ENCODE results near the gene TLL2. TPM values are rescaled to one million over a fixed set of nuclear protein-coding genes. Genes with fewer than 3 reads are reported as not detected.
"Not testable (repeated sequence)": the region's sequence is repeated elsewhere in the genome, so short reads cannot be mapped to it uniquely, and the experiment has no call there.

TLL2 gene
- 0.11 TPM in 1 of 2 replicates, not detected in the other for total RNA-seq (2014; rRNA removed)
- polyA plus RNA-seq (2012): 0.02 TPM

DNA sequence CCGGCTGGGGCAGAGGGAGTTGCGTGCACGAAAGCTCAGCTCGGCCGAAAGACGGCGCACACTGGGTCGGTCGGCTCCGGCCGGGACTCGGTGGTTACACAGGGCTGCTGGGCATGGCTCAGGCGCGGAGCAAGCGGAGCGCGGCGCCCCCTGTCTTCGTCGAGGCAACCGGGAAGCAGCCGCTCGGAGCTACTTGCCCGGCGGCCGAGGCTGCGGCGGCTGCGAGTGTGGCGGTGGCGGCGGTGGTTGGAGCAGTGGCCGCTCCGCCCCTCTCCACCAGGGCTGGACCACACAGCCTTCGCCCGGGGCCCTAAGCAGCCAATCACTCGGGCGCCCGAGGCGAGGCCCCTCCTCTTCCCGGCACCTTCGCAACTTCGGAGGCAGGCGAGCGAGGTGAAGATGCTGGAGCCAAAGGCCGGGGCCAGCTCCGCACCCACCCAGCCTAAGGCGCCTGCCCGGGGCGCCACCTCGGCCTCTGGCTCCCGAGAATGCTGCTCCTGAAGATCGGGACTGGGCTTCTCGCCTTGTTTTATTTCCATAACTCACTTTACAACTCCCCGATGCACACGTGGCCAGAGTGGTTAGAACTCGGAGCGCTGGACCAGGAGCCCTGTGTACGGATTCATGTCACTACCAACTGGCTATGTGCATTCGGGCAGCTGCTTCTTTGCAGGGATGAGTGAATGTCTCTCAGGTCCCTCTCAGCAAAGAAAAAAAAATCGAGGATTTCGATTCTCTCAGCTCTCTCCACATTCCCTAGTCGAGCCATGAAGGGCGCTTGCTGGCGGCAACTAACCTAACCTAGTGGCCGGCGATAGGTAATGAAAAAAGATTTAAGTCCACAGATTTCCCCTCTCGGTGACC, at the start of gene TLL2:
TLL2 (minus strand) TSS at position 229 of the 864 bp plus-strand sequence. CDS start 241 bp downstream, outside the sequence.
- peak; percentile 77 for DNase-seq (ENCODE audit: low read depth)

DNA sequence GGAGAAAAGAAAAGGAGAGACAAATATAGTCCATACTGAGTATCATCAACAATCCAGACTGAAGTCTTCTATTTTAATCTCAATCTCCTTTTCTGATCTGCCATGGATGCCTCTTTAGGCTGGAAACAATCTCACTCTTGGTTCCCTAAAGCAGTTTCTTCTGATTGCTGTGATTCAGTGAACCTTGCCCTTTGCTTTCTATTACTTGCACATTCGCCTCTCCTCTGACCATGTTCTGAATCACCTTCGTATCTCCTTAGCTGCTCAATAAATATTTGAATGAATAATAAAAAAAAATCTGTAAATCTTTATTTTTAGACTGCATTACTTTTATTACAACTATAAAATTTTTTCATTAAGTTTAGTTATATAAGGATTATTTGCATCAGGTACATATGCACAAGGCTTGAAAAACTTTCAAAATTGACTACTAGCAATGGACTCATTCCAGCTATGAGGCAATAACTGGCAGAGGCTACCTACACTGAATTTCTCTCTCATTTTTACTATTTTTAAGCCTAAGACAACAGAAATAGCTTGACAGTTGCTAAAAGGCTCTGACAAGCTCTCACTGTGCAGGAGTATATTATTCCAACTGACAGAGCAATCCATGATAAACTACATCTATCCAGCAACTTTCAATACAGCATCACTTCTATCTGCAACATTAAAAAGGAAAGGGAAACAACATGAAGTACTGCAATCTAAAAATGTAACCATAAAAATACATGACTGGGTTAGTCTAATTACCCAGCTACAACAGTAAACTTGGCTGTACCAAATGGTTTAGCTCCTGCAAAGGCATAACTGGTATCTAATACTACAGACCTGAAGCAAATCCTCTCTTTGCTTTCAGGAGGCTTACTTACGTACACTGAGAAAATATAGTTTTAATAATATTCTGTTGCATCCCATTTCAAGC, 47.5 kb upstream of the TLL2 start:
- DNase-seq (ENCODE audit: low read depth): peak; percentile 11

DNA sequence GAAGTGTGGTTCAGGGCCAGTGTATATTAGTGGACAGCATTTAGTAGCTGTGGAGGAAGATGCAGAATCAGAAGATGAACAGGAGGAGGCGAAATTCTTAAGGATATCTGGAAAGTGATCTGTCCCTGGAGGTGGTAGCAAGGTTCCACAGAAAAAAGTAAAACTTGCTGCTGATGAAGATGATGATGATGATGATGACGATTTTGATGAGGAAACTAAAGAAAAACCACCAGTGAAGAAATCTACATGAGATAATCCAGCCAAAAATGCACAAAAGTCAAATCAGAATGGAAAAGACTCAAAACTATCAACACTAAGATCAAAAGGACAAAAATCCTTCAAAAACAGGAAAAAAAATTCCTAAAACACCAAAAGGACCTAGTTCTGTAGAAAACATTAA, 46.8 kb upstream of the TLL2 start:
- DNase-seq (ENCODE audit: low read depth): no peak

DNA sequence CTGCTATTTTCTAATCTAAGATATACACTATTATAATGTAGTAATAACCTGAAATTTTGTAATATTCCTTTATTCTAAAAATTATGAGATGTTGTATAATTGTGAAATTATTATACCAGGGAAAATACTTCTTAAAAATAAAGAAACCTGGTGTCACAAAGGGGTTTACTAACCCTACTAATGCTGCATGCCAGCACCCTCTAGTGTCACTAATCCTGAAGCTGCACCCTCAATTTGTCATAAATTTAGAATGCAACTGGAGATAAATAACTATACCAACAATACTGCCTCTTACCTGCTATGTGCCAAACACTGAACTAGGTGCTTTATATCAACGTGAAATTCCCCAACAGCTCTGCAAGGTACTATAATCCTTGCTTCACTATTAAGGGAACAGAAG, 42.3 kb upstream of the TLL2 start:
- peak; percentile 9 for DNase-seq (ENCODE audit: low read depth)

DNA sequence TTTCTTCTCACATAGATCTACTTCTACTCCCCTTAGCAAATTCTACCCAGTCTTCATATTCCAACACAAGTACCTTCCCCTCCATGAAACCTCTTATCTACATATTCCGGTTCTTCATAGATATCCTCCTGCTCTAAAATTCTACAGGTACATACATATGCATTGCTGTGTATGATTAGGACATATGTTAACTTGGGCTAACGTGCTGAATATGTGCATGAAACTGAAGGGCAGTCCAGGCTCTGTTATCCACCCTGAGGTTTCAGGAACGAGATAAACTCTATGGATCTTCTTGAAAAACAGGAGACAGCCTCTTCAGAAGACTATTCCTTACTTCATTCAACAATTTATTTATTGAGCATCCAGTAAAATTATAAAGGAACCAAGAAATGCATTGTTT, 41.6 kb upstream of the TLL2 start:
- DNase-seq (ENCODE audit: low read depth): no peak

DNA sequence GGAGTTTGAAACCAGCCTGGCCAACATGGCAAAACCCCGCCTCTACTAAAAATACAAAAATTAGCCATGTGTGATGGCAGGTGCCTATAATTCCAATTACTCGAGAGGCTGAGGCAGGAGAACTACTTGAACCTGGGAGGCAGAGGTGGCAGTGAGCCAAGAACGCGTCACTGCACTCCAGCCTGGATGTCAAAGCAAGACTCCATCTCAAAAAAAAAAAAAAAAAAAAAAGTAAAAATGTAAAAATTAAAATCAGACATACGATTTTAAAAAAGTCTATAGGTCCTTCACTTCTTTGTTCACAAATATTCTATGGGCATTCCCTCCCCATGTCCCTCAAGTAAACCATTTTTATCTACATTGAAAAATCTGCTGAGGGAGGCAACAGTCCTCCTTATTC, 34.9 kb upstream of the TLL2 start:
- DNase-seq (ENCODE audit: low read depth): no peak

DNA sequence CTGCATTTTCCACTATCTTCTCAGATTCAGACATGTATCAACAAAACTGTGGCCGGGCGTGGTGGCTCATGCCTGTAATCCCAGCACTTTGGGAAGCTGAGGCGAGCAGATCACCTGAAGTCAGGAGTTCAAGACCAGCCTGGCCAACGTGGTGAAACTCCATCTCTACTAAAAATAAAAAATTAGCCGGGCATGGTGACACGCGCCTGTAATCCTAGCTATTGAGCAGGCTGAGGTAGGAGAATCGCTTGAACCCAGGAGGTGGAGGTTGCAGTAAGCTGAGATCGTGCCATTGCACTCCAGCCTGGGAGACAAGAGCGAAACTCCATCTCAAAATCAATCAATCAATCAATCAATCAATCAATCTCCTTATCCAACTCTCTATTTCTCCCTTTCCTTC, 31.8 kb upstream of the TLL2 start:
- not testable (repeated sequence) for DNase-seq (ENCODE audit: low read depth)

DNA sequence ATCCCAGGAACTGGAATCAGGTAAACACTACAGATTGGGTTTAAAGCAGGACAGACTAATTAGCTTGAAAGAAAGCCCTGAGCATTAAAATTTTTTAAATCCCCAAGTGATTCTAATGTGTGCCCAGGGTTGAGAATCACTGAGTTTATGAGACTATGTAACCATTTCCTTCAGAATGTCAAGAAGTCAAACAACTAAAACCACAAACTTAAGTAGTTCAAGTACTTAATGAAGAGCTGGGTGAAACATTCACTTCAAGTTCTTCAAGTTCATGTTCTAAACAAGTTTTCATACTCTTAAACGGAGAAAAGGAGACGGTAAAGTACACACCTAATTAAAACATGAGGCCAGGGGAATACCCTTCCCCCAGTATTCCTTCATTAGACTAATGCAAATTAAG, 28.2 kb upstream of the TLL2 start:
- DNase-seq (ENCODE audit: low read depth): no peak

DNA sequence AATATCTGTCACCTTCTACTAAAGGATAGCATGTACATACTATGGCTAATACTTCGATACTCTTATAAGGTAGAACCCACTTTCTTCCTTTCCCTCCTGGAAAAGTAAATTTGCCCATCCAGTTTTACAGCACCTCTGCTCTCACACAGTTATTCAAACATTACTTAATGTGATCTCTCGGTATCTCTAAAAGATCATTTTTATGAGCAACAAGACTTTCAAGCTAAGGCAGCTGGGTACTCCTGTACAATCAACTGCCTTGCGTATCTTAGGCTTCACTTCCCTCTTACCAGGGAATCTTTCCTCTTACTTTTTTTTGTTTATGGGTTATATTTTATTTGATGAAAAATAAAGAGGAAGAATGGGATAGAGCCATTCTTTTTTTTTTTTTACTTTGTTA, 26.5 kb upstream of the TLL2 start:
- no peak for DNase-seq (ENCODE audit: low read depth)

DNA sequence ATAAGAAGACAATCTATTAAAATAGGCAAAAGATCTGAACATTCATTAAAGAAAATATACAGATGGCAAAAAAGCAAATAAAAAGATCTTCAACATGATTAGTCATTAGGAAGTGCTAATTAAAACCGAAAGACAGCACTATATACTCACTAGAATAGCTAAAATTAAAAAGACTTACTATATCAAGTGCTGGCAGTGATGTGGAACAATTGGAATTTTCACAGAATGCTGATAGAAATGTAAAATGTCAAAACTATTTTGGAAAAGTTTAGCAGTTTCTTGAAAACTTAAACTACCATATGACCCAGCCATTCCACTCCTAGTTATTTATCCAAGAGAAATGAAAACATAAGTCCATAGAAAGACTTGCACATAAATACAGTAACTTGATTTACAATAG, 25.0 kb upstream of the TLL2 start:
- DNase-seq (ENCODE audit: low read depth): no peak

DNA sequence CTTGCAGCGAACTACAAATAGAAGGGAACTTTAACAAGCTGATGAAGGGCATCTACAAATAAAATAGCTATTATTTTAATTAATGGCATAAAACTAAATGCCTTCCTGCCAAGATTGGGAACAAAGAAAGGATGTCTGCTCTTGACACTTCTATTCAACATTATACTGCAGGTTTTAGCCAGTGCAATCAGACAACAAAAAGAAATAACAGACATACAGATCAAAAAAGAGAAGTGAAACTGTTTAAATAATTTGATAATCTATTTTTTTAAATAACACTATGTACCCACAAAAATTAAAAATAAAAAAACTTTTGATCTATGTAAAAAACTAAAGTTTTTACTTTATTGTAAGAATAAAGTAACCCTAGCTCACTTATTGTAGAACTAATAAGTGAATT, 22.4 kb upstream of the TLL2 start:
- DNase-seq (ENCODE audit: low read depth): no peak

DNA sequence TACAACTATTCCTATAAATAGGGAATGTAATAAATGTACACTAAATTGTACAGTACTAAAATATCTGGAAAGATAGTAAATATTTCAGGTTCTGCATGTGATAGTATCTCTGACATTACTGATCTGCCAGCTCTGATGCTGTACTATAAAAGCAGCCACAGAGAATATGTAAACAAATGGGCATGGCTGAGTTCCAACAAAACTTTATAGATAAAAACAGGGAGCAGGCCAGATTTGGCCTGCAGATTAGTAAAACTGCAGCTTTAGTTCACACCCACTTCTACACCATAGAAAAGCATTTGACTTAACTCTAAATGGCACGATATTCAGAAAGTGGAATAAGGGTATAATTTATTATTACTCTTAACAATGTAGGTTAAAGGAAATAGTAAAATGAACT, 18.8 kb upstream of the TLL2 start:
- peak; percentile 4 for DNase-seq (ENCODE audit: low read depth)

DNA sequence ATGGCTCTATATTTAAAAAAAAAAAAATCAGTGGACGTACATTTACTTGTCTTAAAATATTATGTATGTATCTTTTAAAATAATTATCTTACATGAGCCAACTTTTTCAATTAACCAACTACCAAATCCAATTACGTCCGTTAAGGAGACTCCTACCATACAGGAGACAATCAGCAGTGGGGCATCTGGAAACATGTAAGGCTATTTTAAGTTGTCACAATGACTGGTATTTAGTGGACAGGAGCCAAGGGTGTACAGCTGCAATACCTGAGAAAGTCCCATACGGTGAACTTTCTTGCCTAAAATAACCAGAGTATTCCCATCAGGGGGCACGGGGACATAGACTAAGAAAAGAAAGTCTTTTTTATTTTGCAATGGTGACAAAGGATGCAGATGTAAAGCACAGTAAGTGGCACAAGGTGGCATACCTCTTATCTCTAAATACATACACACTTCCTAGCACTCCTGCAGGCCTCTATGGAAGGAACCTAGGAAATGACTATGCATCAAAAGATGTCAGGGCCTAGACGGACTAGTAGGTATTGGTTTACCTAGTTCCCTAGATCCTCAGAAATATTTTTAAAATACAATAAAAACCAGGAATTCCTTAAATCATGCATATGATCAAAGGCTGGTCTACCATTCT, 16.0 kb upstream of the TLL2 start:
- DNase-seq (ENCODE audit: low read depth): no peak

DNA sequence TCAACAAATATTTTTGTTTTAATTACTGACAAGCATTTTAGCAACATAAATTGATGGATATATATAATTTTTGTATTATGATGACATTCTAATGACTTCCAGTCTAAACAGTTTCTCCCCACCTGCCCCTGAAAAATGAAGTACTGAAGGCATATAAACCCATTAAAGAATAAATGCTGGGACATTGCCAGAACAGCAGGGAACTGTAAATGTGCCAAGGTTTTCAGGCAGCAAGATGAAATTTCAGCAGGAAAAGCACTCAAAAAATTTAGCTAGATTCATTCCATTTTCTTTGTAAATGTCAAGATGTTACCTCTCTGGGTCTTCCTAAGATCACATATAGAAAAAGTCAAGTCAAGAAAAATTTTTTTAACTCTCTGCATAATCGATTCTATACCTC, 11.0 kb upstream of the TLL2 start:
- no peak for DNase-seq (ENCODE audit: low read depth)

DNA sequence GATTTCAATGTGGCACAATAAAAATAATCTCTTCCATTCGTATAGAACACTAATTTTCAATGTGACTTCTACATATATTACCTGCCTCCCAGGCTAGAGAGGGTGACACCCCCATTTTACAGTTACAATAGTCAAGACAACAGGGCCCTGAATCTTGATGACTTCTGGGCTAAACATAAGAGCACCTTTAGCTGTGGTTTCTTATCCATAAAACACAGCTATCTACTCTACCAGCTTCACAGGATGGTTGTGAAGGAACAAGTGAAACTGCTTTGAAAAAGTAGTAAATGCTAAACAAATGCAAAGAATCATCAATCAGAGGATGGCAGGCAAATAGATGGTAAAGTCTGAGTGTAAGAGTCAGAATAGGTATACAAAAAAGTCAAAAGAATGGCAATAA, 3.6 kb upstream of the TLL2 start:
- DNase-seq (ENCODE audit: low read depth): no peak

DNA sequence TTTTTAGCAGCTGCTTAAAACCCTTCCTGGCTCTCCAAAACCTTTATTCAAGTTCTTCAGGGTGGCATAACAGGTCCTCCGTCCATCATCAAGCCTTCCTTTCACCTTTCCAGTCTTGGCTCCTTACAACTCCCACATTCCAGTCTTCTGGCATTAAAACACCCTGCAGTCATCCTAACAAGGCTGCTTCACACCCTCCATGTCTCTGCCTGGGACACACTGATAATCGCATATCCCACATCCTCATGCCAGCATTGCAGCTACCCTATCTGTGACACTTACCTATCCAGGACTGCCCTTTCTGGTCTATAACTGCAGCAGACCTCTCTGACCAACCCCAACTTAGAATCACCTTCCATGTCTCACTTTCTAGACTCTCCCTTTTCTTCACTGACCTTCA, 2.6 kb upstream of the TLL2 start:
- DNase-seq (ENCODE audit: low read depth): no peak

DNA sequence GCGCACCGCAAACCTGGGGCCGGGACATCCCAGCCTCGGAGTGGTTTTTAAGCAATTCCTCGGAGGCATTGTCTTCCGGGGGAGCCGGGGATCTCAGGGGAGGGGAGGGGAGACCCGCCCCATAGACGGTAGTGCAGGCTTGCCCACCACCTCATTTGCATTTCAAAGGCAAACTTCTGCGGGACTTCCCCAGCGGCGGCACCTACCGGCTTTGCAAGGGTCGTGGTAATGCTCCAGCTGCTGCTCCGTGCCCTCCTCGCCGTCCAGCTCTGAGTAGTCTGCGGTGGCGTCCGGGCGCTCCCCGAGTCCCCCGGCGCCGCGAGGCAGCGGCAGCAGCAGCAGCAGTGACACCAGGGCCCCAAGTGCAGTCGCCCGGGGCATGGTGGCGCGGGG, 425 bp downstream of the TLL2 start:
- DNase-seq (ENCODE audit: low read depth): no peak

DNA sequence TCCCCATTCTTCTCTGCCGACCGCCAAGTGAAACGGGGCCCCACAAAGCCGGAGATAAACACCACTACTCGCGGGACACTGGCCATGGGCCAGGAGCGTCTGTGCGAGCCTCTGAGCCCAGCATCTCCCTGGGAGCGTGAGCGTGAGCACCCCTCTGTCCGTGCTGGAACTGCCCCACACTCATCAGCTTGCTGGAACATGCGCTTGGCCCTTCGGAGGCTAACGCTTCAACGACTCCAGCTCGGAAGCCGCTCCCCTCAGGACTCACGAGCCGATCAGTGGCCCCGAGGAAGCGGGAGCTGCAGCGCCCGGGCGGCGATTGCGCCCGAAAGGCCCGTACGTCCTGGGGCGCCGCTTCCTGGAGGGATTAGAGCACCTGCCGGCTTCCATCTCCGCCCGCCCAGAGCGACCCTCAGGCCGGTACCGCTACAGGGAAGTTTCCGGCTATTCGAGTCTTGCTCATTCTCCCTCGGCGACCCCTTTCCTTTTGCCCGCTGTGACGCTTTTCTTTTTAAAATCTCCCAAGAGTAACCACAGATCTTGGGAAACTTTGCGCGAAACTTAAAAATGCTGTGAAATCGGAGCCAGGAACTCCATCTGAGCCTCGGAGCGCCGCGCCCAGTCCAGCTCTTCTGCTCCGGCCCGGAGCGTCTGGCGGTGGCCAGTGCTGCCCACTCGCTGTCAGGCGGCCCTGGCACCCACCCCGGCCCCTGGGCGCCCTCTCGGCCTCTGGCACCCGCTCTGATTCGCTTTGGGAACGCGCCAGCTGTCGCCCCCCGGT, 1.0 kb downstream of the TLL2 start:
- DNase-seq (ENCODE audit: low read depth): peak; percentile 18

DNA sequence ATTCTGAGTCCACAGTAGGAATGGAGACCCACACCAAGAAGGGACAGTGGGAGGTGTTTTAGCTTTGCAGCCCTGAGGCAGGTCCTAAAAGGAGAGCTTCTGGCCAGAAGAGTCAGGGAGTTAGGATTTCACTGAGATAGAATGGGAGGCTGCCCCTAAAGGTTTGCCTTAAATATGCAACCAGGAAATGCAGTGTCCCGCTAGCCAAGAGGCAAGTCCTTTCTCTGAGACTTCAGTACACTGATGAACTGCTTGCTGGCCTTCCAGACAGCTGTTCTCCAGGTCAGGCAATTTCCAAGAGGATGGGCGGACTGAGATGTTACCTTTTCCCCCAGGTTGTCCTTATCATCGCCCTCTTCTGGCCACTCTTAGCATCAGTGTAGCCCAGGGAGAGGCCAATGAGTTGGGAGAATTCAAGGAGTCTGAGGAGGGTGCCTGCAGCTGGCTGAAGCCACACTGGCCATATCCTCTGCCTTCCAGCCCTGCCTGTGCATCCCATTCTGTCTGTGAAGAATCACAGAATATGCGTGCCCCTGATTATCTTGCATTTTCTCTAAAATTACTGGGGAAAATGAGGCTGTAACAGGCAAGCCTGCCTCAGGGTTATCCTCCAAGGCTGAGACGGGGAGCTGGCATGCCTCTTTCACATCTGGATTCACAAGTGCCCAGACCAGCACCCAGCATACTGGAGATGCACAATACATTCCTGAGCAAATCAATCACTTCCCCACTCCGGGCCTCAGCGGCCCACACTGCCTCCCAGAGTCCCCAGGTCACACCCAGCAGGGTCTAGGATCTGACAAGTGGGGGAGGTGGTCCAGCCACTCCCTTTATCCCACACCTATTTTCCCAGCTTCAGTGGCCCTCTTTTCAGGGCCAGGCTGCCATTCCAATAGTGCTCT, 2.4 kb downstream of the TLL2 start:
- peak; percentile 17 for DNase-seq (ENCODE audit: low read depth)

DNA sequence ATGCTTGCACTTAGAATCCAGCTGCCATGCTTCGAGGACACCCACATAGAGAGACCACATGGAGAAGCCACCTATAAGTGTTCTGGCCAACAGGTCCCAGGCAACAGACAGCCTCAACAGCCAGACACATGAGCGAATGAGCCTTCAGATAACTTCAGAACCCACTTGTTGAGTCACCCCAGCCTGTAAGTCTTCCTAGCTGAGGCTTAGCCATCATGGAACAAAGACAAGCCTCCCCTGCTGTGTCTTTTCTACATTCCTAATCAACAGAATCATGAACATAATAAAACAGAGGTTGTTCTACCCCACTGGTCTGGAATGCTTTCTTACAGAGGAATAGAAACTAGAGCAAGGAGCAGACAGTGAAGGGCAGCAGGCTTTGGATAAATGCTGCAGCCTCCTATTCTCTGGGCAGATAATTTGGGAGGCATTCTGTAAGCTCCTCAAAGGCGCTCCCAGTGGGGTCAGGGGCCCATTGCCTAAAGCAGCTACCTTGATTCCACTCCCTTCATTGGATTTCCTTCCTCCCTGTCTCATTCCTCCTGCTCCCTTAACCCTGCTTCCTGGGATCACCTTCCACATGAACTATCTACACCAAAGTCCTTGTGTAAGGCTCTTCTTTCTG, 4.6 kb downstream of the TLL2 start:
- DNase-seq (ENCODE audit: low read depth): peak; percentile 28
